ENCODE measurements around the gene FBL. TPM values are rescaled to one million over a fixed set of nuclear protein-coding genes. Genes with fewer than 3 reads are reported as not detected.

Gene FBL
- total RNA-seq, 1 experiment from 2014 or later: 376 TPM

DNA sequence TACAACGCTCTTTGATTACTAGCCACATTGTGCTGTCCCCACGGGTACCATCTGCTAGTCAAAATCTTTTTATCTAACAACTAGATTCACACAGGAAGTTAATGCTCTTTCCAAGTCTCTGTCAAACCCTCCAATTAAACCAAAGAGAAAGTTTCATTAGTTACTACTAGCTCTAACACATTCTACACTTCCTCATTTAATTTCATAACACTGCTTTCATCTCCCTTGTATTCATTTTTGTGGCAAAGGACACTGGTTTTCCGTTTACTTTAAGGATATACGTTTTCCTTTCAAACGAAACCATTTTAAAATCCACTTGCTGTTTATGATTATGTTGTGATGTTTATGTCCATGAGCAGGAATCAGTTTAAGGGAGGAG, 17.5 kb downstream of the FBL start:
- no peak for DNase-seq
- Histone ChIP-seq H3K4me3 (ENCODE audit: insufficient read depth, low read depth, low read length) (no peak overlapping the region), H3K27me3 (ENCODE audit: control insufficient read depth, insufficient read depth, low read length) (no peaks in the 10 kb centered on the region), H3K36me3 (replicated peaks; ENCODE audit: control insufficient read depth, insufficient read depth, low read length) (peaks cover 2% of the 10 kb centered on the region)

DNA sequence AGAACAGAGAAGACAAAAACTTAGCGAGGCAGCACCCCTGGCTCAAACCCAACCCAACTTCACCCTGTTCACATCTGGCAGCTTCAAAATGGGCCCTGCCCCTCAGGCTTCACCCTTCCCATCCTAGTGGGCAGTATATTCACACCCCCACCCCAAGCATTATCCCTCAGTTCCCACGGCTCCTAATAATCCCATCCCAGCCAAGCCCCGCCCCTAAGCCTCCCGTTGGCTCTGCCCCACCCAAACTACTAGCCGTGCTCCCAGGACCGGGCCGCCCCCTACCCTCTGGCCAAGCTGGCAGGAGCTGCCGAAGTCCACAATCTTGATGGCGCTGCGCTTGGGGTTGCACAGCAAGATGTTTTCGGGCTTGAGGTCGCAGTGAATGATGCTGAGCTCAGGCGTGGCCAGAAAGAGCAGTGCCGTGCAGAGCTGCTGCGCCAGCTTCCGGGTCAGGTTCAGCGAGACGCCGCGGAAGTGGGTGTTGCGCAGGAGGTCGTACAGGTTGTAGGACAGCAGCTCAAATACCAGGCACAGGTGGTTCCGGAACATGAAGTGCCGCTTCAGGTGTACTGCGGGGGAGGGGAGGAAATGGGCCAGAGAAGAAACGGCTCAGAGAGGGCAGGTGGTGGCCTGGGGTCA, 18.0 kb downstream of the FBL start:
- H3K4me3 ChIP-seq (ENCODE audit: insufficient read depth, low read depth, low read length): no peak overlapping the region
- H3K36me3 ChIP-seq (replicated peaks; ENCODE audit: control insufficient read depth, insufficient read depth, low read length): peaks cover 2% of the 10 kb centered on the region
- peak; percentile 49 for DNase-seq
- no peaks in the 10 kb centered on the region for H3K27me3 ChIP-seq (ENCODE audit: control insufficient read depth, insufficient read depth, low read length)

DNA sequence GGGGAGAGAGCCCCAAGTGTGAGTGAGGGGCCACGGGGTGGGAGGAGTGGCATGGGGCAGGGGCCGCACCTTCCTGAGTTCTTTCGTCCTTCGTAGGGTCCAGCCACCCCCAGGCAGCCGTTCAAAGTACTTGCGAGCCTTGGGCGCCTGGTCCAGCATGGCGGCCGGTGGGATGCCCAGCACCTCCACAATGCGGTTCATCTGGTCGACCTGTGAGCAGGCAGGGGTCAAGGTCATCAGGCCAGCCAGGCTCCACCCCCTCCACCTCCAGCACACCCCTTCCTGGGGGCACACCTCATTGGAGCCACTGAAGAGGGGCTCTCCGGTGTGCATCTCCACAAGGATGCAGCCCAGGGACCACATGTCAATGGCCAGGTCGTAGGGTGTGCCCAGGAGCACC, 19.0 kb downstream of the FBL start:
- Histone ChIP-seq H3K27me3 (ENCODE audit: control insufficient read depth, insufficient read depth, low read length) (no peaks in the 10 kb centered on the region), H3K36me3 (replicated peaks; ENCODE audit: control insufficient read depth, insufficient read depth, low read length) (peaks cover 2% of the 10 kb centered on the region), H3K4me3 (ENCODE audit: insufficient read depth, low read depth, low read length) (no peak overlapping the region)
- DNase-seq: no peak

DNA sequence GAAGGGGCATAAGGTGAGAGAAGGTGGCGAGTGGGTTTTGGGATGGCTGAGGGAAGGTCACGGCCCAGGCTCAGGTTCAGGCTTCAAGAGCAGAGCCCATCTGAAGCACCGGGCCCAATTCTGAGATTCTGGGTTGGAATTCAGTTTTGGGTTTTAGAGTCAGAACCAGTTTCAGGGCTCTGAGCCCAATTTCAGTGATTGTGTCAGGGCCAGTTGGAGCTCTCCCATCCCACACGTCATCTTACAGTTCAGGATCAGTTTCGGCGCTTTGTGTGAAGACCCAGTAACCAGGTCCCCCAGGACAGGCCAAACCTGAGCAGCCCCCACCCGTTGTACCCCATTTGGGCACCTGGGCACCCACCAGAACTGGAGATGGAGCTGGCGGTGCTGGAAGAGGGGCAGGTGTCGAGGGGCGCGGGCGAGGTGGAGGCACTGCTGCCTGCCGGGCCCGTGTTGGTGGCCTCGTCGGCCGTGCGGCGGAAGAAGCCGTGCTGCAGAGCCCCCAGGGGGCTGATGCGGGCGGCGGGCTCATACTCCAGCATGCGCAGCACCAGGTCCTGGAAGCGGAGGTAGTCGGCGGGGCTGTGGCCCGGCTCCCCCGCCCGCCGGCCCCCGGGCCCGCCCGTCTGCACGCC, 19.8 kb downstream of the FBL start:
- peak; percentile 49 for DNase-seq
- Histone ChIP-seq H3K27me3 (ENCODE audit: control insufficient read depth, insufficient read depth, low read length) (no peaks in the 10 kb centered on the region), H3K4me3 (ENCODE audit: insufficient read depth, low read depth, low read length) (no peak overlapping the region), H3K36me3 (replicated peaks; ENCODE audit: control insufficient read depth, insufficient read depth, low read length) (peaks cover 2% of the 10 kb centered on the region)

DNA sequence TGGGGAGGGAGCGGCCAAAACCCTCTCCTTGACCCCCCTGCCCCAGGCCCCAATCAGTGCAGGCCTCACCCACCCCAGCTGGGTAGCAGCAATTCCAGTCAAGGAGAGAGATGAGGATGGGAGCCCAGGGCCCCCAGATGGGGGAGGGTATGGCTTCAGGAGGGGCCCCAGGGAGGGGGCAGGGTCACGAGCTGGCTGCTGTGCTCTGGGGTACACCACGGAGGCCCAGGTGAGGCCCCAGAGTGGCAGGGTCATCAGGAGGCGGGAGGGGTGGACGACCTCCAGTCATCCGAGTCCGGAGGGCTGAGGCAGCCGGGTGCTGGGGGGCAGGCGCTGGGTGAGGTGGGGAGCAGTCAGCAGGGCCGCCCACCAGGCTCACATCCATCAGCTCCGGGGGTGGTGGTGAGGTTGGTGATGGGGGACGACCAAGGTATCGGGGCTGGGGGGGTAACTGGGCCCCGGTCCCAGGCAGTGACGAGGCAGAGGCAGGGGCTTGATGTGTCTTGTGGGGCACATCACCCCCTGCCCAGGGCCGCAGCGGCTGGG, 20.6 kb downstream of the FBL start:
- Histone ChIP-seq H3K4me3 (ENCODE audit: insufficient read depth, low read depth, low read length) (no peak overlapping the region), H3K36me3 (replicated peaks; ENCODE audit: control insufficient read depth, insufficient read depth, low read length) (no peaks in the 10 kb centered on the region; the same call in none of the 2 replicates), H3K27me3 (ENCODE audit: control insufficient read depth, insufficient read depth, low read length) (no peaks in the 10 kb centered on the region)
- DNase-seq: peak; percentile 51

DNA sequence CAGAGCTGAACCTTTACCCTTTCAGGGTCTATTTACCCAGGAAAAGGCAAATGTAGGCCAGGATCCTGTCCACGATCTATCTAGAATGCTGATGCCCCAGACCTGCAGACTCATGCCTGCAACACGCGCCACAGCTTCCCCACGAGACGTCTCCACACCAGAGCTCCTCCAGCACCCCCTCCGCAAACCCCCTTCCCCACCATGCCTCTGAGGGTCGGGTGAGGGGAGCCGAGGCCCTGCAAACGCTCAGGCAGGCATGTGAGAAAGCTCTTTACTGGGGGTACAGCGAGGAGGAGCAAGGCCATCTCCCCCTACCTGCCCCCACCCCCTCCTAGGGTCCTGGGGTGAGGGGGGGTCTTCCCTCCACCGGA, 21.1 kb downstream of the FBL start:
- Histone ChIP-seq H3K27me3 (ENCODE audit: control insufficient read depth, insufficient read depth, low read length) (no peaks in the 10 kb centered on the region), H3K36me3 (replicated peaks; ENCODE audit: control insufficient read depth, insufficient read depth, low read length) (no peaks in the 10 kb centered on the region; the same call in none of the 2 replicates), H3K4me3 (ENCODE audit: insufficient read depth, low read depth, low read length) (peak overlapping the region; percentile 30)
- DNase-seq: peak; percentile 54

DNA sequence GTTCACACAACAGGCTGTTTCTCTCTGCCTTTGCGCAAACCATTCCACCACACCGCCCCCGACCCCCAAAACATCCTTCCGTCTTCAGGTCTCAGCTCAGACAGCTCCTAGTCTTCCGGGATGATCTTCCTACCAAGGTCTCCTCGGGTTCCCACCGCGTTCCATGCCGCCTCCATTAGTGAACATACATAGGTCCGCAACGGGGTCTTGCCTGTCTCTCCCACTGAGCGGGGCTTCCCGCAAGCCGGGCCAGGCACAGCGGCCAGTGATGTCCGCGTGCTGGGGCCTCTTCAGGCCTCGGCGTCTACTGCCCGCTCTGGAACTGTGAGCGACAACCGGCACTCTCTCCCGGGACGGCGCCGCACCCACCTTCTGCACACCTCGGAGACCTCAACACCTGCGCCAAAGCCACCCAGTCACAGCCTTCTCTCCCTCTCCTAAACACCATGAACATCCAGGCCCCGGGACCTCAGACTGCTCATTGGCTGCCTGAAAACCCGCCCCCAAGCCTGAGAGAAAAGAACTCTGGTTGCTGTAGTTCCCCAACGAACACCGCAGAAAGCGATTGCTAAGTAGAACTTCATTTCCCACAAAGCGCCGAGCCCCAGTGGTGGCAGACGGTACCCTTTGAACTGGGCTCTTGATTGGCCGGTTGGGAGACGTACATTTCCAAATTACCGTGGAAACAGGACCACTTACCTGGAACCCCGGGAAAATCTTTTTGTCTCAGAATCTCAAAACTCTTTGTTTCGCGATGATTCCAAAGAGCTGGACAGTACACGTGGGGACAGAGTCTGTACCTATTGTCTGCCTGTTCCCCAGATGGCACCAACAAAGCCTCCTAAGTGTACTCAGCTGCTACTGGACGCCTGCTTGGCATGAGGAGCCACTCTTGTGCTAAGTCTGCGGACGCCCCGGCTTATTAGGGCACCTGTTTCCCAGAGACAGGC, 21.8 kb downstream of the FBL start:
- Histone ChIP-seq H3K36me3 (replicated peaks; ENCODE audit: control insufficient read depth, insufficient read depth, low read length) (no peaks in the 10 kb centered on the region), H3K27me3 (ENCODE audit: control insufficient read depth, insufficient read depth, low read length) (no peaks in the 10 kb centered on the region), H3K4me3 (ENCODE audit: insufficient read depth, low read depth, low read length) (peak overlapping the region; percentile 81)
- DNase-seq: peak; percentile 96

DNA sequence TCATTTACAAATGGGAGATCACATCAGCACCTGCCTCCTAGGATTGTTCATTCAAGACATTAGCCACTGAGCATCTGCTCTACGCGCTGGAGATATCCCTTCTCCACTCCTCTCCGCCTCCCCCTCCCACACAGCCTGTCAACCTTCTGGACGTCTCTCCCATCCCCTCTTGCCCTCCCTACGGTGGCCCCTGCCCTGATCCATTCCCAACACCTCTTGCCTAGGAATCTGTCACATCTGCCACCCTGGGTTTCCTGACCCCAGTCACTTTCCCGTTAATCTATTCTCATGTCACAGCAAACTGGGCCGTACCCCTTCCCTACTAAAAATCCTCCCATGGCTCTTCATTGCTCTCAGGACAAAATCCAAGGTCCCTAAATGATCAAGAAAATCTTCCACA, 22.5 kb downstream of the FBL start:
- peak; percentile 53 for DNase-seq
- Histone ChIP-seq H3K27me3 (ENCODE audit: control insufficient read depth, insufficient read depth, low read length) (no peaks in the 10 kb centered on the region), H3K36me3 (replicated peaks; ENCODE audit: control insufficient read depth, insufficient read depth, low read length) (no peaks in the 10 kb centered on the region), H3K4me3 (ENCODE audit: insufficient read depth, low read depth, low read length) (peak overlapping the region; percentile 81; the same call in 1 of the 2 replicates)

DNA sequence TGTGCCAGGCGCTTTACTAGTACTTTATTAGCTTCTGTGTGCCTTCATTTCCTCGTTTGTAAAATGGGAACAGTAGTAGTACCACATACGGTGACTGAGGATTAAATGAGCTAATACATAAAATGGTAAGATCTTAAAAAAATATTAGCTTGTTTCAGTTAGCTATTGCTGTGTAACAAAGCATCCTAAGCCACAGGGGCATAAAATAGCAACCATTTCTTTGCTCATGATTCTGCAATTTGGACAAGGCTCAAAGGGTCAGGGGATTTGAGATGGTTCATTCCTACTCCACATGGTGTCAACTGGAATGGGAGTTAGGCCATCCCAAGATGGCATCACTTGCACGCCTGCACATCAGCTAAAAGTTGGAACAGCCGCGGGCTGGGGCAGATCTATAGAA, 25.5 kb downstream of the FBL start:
- Histone ChIP-seq H3K4me3 (ENCODE audit: insufficient read depth, low read depth, low read length) (no peak overlapping the region), H3K36me3 (replicated peaks; ENCODE audit: control insufficient read depth, insufficient read depth, low read length) (no peaks in the 10 kb centered on the region), H3K27me3 (ENCODE audit: control insufficient read depth, insufficient read depth, low read length) (no peaks in the 10 kb centered on the region)
- DNase-seq: no peak

DNA sequence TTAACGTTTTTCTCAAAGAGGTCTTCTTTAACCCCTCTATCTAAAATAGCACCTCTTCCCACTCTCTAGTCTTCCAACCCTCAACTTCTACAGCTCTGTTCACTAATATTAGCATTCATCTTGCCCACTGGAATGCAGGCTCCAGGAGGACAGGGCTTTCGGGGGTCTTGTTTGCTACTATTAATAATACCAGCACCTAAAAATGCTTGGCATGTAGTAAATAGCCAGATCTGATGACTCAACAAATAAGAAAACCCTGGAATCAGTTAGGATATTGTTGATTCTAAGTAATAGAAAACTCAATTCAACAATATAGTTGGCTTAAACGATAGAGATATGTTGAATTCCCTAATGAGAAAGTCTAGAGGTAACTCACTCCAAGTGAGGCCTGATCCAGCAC, 26.4 kb downstream of the FBL start:
- no peaks in the 10 kb centered on the region for H3K27me3 ChIP-seq (ENCODE audit: control insufficient read depth, insufficient read depth, low read length)
- no peak overlapping the region for H3K4me3 ChIP-seq (ENCODE audit: insufficient read depth, low read depth, low read length)
- no peak for DNase-seq
- H3K36me3 ChIP-seq (replicated peaks; ENCODE audit: control insufficient read depth, insufficient read depth, low read length): no peaks in the 10 kb centered on the region

DNA sequence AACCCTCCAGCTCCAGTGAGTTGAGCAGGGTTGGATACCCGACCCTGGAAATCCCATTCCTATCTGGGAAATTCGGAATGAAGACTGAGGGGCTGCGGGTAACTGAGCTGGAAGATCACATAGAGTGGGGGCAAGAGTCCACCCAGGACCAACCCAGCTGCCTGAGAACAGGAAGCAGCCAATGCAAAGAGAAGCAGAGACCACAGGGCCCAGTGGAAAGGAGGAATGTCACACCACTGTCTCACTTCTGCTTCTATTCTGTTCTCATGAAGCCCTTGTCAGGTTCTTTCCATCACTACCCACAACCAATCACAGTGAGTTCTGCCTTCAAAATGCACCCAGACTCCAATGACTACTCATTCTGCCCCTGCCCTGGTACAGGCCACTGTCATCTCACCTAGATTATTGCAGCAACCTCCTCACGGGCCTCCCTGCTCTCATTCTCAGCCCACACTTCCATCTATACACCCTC, 27.5 kb downstream of the FBL start:
- Histone ChIP-seq H3K36me3 (replicated peaks; ENCODE audit: control insufficient read depth, insufficient read depth, low read length) (no peaks in the 10 kb centered on the region), H3K4me3 (ENCODE audit: insufficient read depth, low read depth, low read length) (no peak overlapping the region), H3K27me3 (ENCODE audit: control insufficient read depth, insufficient read depth, low read length) (no peaks in the 10 kb centered on the region)
- no peak for DNase-seq

DNA sequence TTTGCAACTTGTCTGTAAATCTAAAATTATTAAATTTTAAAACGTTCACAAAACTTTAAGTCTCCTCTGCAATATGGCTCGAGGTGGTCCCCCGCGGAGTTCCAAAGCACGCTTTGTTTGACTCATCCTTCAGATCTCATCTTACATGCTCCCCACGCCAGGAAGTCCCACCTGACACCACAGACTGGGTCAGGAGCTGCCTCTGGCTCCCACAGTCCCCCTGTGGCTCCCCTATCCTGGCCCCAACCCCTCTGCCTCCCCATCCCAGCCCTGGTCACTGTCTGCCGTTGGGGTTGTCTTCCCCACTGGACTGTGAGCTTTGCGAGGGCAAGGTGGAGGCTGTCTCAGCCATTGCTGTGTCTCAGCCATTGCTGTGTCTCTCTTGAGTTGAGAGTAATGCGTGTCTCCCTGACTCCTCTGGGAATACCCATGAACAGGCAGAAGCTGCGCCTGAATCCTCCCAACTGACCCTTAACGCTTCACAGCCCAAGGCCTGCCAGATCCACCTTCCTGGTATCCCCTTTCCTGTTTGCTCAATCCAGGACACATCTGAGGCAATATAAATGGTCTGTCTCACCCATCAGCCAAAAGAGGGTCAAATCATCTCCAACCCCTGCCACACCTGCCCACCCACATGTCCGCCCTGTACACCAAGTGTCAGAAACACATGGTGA, 28.2 kb downstream of the FBL start:
- H3K4me3 ChIP-seq (ENCODE audit: insufficient read depth, low read depth, low read length): no peak overlapping the region
- DNase-seq: no peak
- H3K27me3 ChIP-seq (ENCODE audit: control insufficient read depth, insufficient read depth, low read length): no peaks in the 10 kb centered on the region
- no peaks in the 10 kb centered on the region for H3K36me3 ChIP-seq (replicated peaks; ENCODE audit: control insufficient read depth, insufficient read depth, low read length)

DNA sequence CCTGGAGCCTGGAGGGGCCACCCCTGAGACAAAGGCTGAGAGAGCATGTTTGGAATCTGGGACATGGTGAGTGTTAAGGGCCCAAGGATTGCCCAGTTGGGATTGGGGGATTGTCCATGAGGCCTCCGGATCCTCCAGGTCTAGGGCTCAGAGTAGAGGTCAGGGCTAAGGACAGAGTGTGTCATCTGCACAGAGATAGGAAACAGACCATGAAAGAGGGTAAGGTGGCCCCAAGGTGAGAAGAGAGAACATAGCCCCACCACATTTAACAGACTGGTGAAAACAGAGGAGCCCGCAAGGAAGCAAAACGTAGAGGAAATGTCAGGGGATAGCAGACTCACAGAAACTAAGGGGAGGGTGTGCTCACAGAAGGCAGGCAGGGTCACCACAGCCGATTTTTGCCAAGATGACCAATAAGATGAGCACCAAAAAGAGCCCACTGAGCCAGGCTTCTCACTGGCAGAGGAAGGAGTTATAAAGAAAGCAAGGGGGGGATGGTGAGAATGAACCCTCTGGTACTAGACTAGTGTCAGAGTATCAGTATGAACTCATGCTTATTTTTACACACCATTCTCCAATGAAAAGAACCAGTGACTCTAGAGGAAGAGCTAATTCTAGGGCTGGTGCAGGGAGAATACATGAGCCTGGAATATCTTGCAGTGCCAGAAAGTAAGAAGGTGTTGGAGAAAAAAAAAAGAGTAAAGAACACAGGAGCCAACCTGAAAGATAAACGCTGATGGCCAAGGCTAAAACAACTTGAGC, 29.7 kb downstream of the FBL start:
- no peak for DNase-seq
- Histone ChIP-seq H3K36me3 (replicated peaks; ENCODE audit: control insufficient read depth, insufficient read depth, low read length) (no peaks in the 10 kb centered on the region), H3K27me3 (ENCODE audit: control insufficient read depth, insufficient read depth, low read length) (no peaks in the 10 kb centered on the region), H3K4me3 (ENCODE audit: insufficient read depth, low read depth, low read length) (no peak overlapping the region)
